GM12891 (cell line): ENCODE results near the gene SFI1.
A peak's percentile ranks its signal among the peaks of the same experiment; 100 is the strongest.
"Not testable (repeated sequence)": the region's sequence is repeated elsewhere in the genome, so short reads cannot be mapped to it uniquely, and the experiment has no call there.

Experiments
- DNase-seq: peaks from one replicate; pipeline ENCODE4 v3.0.0; 2011; ENCODE audit warnings: low spot score; ENCODE audit not compliant: insufficient read length
- FAIRE-seq: peaks from 2 replicates; lab custom pipeline; 2011; peaks lifted over from hg19 to GRCh38; lab: Jason Lieb, UNC
- PAX5 ChIP-seq: IDR thresholded peaks from 2 replicates; pipeline ENCODE4 v1.6.1; 2011; ENCODE audit warnings: low read length, moderate library complexity, mild to moderate bottlenecking; ENCODE audit not compliant: insufficient read depth, severe bottlenecking
- POLR2A ChIP-seq: IDR thresholded peaks from 2 replicates; pipeline ENCODE4 v1.6.1; 2011; ENCODE audit warnings: low read depth, low read length, control low read depth
- POLR2AphosphoS5 ChIP-seq: IDR thresholded peaks from 2 replicates; pipeline ENCODE4 v1.6.1; 2011; ENCODE audit warnings: low read depth, low read length, control low read depth
- POU2F2 ChIP-seq: IDR thresholded peaks from 2 replicates; pipeline ENCODE4 v1.6.1; 2011; ENCODE audit warnings: low read depth, mild to moderate bottlenecking, control low read depth, low read length, moderate library complexity
- SPI1 ChIP-seq: IDR thresholded peaks from 2 replicates; pipeline ENCODE4 v1.6.1; 2011; ENCODE audit warnings: low read depth, low read length, control low read depth
- TAF1 ChIP-seq: IDR thresholded peaks from 2 replicates; pipeline ENCODE4 v1.6.1; 2011; ENCODE audit warnings: low read depth, low read length, control low read depth

The SFI1 gene

GRCh38 chr22:31652088-31652487, 155.8 kb downstream of the SFI1 start:
- FAIRE-seq = peak; percentile 13
- TF ChIP-seq PAX5 (no peak), POLR2AphosphoS5 (no peak), SPI1 (no peak), POU2F2 (no peak), POLR2A (no peak), TAF1 (no peak)
- no peak for DNase-seq

- DNase-seq = no peak
These were observed 156.8 kb downstream of the SFI1 start for GRCh38 chr22:31652911-31653684.

GRCh38 chr22:31653944-31654343, 157.6 kb downstream of the SFI1 start:
- TF ChIP-seq POLR2AphosphoS5 (no peak), SPI1 (no peak), TAF1 (no peak), POU2F2 (no peak), PAX5 (no peak), POLR2A (no peak)
- peak; percentile 75 for FAIRE-seq
- no peak for DNase-seq

More at GRCh38 chr22:31652911-31653684, 156.8 kb downstream of the SFI1 start:
- FAIRE-seq = peak; percentile 71
- TF ChIP-seq POLR2A (no peak), POLR2AphosphoS5 (no peak), SPI1 (no peak)

GRCh38 chr22:31654408-31654807, 158.1 kb downstream of the SFI1 start:
- DNase-seq = no peak
- no peak for TF ChIP-seq POLR2AphosphoS5
- TF ChIP-seq POU2F2 = no peak
- TF ChIP-seq SPI1 = peak; percentile 73
- TF ChIP-seq POLR2A = no peak
- TF ChIP-seq TAF1 = no peak
- TF ChIP-seq PAX5 = no peak
- no peak for FAIRE-seq

GRCh38 chr22:31659246-31659645, 162.9 kb downstream of the SFI1 start:
- no peak for TF ChIP-seq SPI1
- TF ChIP-seq PAX5 = no peak
- TF ChIP-seq POU2F2 = no peak
- DNase-seq (no peak), FAIRE-seq (no peak)

- peak; percentile 35 for FAIRE-seq
- not testable (repeated sequence) for DNase-seq
These were observed 164.6 kb downstream of the SFI1 start for GRCh38 chr22:31660860-31661341.

GRCh38 chr22:31661851-31662667, 165.7 kb downstream of the SFI1 start, which contains the start of gene PISD:
TSS of gene PISD (minus strand) at chr22:31662215. CDS start at chr22:31662208, 7 bp downstream.
- DNase-seq (peak; percentile 94), FAIRE-seq (peak; percentile 99)
- peak; percentile 64 for TF ChIP-seq PAX5
- peak; percentile 86 for TF ChIP-seq POLR2AphosphoS5
- no peak for TF ChIP-seq SPI1
- TF ChIP-seq POLR2A = peak; percentile 92
- TF ChIP-seq TAF1 = peak; percentile 91
- TF ChIP-seq POU2F2 = peak; percentile 46; the same call in 1 of the 2 replicates

More at GRCh38 chr22:31660860-31661341, 164.6 kb downstream of the SFI1 start:
- peak; percentile 82 for TF ChIP-seq SPI1

GRCh38 chr22:31662668-31663037, 166.3 kb downstream of the SFI1 start:
- FAIRE-seq (no peak), DNase-seq (no peak)
- TF ChIP-seq POLR2AphosphoS5 = no peak
- TF ChIP-seq SPI1 = no peak
- TF ChIP-seq POLR2A = no peak
- no peak for TF ChIP-seq PAX5
- TF ChIP-seq TAF1 = no peak
- no peak for TF ChIP-seq POU2F2
